LNCAP (cell line): ENCODE measurements around the gene SGSM1.

Experiments
- CTCF ChIP-seq: fragments of 450-650 bp; IDR thresholded peaks from 2 replicates; pipeline ENCODE4 v1.5.1; 2017; ENCODE audit warnings: mild to moderate bottlenecking

Gene SGSM1

GRCh38 chr22:24873226-24873625 lies 67.2 kb downstream of the SGSM1 start:
- TF ChIP-seq CTCF, result no peak

GRCh38 chr22:24875862-24876506 lies 70.0 kb downstream of the SGSM1 start:
- no peak for TF ChIP-seq CTCF

- no peak for TF ChIP-seq CTCF
Measured at GRCh38 chr22:24876700-24877099, 70.7 kb downstream of the SGSM1 start.

GRCh38 chr22:24878969-24879368 lies 73.0 kb downstream of the SGSM1 start:
- no peak for TF ChIP-seq CTCF

- no peak for TF ChIP-seq CTCF
Measured at GRCh38 chr22:24883432-24883831, 77.4 kb downstream of the SGSM1 start.

- TF ChIP-seq CTCF, result no peak
Measured at GRCh38 chr22:24887260-24887659, 81.2 kb downstream of the SGSM1 start.

- no peak for TF ChIP-seq CTCF
Measured at GRCh38 chr22:24893341-24894070, 87.5 kb downstream of the SGSM1 start.
